Dendritic cell treated with granulocyte-macrophage colony-stimulating factor and Interleukin-4, amounts not matched to agents 40 ng/mL and 50 ng/mL, for 4 days (primary cell): Measurements from ENCODE around the gene PARP15.
"Not testable (repeated sequence)": the region's sequence is repeated elsewhere in the genome, so short reads cannot be mapped to it uniquely, and the experiment has no call there.

Experiments used
- H3K27ac Mint-ChIP-seq: one replicate; pipeline ENCODE4 v1.8.0; 2022; ENCODE audit warnings: mild to moderate bottlenecking, mixed read lengths
- H3K27me3 Mint-ChIP-seq: one replicate; pipeline ENCODE4 v1.8.0; 2022; ENCODE audit warnings: mild to moderate bottlenecking, mixed read lengths
- H3K36me3 Mint-ChIP-seq: one replicate; pipeline ENCODE4 v1.8.0; 2022; ENCODE audit warnings: low read depth, mixed read lengths
- H3K4me1 Mint-ChIP-seq: one replicate; pipeline ENCODE4 v1.8.0; 2022; ENCODE audit warnings: low read depth, mixed read lengths
- H3K4me3 Mint-ChIP-seq: one replicate; pipeline ENCODE4 v1.8.0; 2022; ENCODE audit warnings: mild to moderate bottlenecking, moderate library complexity, mixed read lengths
- H3K9me3 Mint-ChIP-seq: one replicate; pipeline ENCODE4 v1.8.0; 2022; ENCODE audit warnings: mixed read lengths
- intact Hi-C: fragments of 100-400 bp; cut with micrococcal nuclease; formaldehyde crosslinking; loops from one replicate; pipeline ENCODE4 v1.15.0; 2022

PARP15 gene

DNA sequence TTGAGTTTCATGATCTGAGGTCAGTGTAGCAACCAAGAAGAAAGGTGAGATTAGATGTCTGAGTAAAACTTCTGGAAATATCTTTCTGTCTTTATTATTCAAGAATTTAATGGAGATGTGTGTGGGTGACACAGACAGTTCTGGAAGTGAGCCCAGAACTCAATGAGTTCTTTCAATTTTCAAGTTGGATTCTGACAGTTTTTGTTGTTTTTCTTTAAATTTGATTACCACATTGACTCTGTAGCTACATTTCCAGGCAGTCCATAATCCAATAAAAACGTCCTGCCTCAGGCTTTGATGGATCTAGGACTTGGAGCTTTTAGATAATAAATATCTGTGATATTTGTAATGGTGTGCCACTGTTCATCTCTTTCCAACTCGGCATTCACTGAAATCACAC lies 99.3 kb downstream of the PARP15 start:
- Mint-ChIP-seq H3K36me3 (peaks cover 15% of the 10 kb centered on the region), H3K27me3 (no peaks in the 10 kb centered on the region), H3K27ac (no peak overlapping the region), H3K9me3 (peaks cover 10% of the 10 kb centered on the region), H3K4me1 (peaks cover 33% of the 10 kb centered on the region), H3K4me3 (no peak overlapping the region)
- intact Hi-C loops = loop anchor here (10.0 kb wide), 1 partner anchor 292 kb away; the partner anchor contains the start of genes FAM162A and MIX23

GRCh38 chr3:122677216-122677615 lies 99.8 kb downstream of the PARP15 start:
- intact Hi-C loops = loop anchor here (10.0 kb wide), 1 partner anchor 292 kb away; the partner anchor contains the start of genes FAM162A and MIX23
- Mint-ChIP-seq H3K36me3 (peaks cover 16% of the 10 kb centered on the region), H3K4me1 (peaks cover 38% of the 10 kb centered on the region), H3K9me3 (peaks cover 10% of the 10 kb centered on the region), H3K27me3 (no peaks in the 10 kb centered on the region), H3K27ac (no peak overlapping the region), H3K4me3 (no peak overlapping the region)

DNA sequence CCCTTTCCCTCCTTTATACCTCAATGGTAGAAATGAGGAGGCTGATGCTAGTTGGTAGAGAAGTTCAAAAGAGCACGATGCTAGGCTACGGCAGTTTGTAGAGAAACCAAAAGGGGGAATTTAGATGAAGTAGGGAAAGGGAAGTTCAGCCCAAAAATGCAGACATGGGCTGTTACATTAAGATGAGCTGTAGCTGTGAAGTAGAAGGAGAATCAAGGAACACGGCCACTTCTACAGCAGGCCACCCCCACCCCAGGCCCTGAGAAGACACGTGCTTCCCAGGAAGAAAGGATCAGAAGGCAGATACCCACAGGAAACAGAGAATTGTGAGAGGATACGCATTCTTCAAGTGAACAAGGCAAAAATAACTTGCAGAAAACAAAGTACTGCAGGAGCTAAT lies 101.1 kb downstream of the PARP15 start:
- H3K27ac Mint-ChIP-seq = peak overlapping the region; percentile 94
- intact Hi-C loops = loop anchor here (10.0 kb wide), 1 partner anchor 294 kb away; the partner anchor contains the start of genes FAM162A and MIX23
- peaks cover 16% of the 10 kb centered on the region for H3K36me3 Mint-ChIP-seq
- no peaks in the 10 kb centered on the region for H3K27me3 Mint-ChIP-seq
- H3K4me3 Mint-ChIP-seq = peak overlapping the region; percentile 37
- H3K4me1 Mint-ChIP-seq = peaks cover 51% of the 10 kb centered on the region
- peaks cover 10% of the 10 kb centered on the region for H3K9me3 Mint-ChIP-seq

GRCh38 chr3:122679085-122679881 lies 101.8 kb downstream of the PARP15 start:
- H3K4me3 Mint-ChIP-seq = peak overlapping the region; percentile 94

DNA sequence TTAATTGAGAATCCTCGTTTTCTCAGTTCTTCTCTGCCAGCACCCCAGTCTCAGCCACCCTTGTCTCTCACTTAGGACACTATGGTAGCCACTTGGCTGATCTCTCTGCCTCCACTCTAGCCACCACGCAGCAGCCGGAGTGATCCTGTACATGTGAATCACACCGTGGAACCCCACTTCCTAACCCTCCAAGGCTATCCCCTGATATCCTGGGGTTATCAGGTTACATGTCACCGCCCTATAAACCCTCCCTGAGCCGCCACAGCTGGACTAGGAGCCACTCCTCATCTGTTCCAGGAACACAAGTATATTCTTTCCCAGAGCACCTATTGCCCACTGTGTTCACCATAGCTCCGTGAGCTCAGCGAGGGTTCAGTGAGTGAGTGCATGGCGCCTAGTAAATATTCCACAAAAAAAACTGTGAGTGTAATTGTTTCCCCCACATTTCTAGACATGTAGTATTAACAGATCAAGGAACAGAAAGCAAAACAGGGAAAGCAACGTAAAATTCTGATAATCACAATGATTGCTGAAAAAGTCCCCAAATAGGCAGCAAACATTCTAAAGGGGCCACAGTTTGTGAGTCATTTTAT lies 102.5 kb downstream of the PARP15 start:
- Mint-ChIP-seq H3K4me3 (peak overlapping the region; percentile 94), H3K27ac (peak overlapping the region; percentile 94), H3K27me3 (no peaks in the 10 kb centered on the region), H3K4me1 (peaks cover 60% of the 10 kb centered on the region), H3K36me3 (peaks cover 28% of the 10 kb centered on the region), H3K9me3 (no peaks in the 10 kb centered on the region)
- intact Hi-C loops = loop anchor here (1.0 to 10.0 kb wide), 5 partner anchors 115 to 295 kb away; partner anchors contain the start of genes DTX3L, FAM162A, HSPBAP1 and KPNA1

More at GRCh38 chr3:122679085-122679881, 101.8 kb downstream of the PARP15 start:
- H3K27me3 Mint-ChIP-seq = no peaks in the 10 kb centered on the region
- peak overlapping the region; percentile 94 for H3K27ac Mint-ChIP-seq
- intact Hi-C loops = loop anchor here (1.0 to 10.0 kb wide), 2 partner anchors 119 to 294 kb away; partner anchors contain the start of genes FAM162A and MIX23
- H3K36me3 Mint-ChIP-seq = peaks cover 21% of the 10 kb centered on the region
- H3K9me3 Mint-ChIP-seq = peaks cover 6% of the 10 kb centered on the region
- peaks cover 57% of the 10 kb centered on the region for H3K4me1 Mint-ChIP-seq

DNA sequence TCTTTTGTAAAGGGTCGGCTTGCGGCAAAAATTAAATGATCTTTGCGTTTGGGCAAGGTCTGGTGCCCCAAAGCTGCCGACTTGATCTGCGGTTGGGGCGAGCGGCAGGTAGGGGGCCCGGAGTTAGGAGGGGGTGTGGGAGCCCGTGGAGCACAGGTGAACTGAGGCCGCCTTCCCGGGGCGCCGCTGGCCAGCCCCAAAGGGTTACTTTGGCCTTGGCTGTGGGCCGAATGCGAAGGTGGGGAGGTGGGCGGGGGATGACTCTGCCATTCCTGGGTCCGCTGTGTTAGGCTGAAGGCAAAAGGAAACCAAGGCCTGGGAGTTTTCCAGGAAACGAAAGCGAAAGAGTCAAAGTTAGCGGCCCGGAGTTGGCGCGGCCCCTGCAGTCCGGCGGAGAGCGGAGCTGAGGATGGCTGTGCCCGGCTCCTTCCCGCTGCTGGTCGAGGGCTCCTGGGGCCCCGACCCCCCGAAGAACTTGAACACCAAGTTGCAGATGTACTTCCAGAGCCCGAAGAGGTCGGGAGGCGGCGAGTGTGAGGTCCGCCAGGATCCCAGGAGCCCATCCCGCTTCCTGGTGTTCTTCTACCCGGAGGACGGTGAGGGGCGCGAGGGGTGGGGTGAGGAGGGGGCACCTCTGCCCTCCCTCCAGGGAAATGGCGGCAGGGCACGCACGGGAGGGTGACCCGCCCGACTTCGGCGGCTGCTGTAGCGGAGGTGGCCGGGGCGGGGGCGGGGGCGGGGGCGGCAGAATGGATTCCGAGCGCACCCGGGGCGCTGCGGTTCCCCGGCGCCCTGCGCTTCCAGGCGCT lies 103.2 kb downstream of the PARP15 start, which contains the start of gene PARP14:
Gene PARP14, plus strand, starts transcription at position 365 of the 809 bp plus-strand sequence. Its CDS starts 45 bp downstream, at position 410.
- no peaks in the 10 kb centered on the region for H3K27me3 Mint-ChIP-seq
- peaks cover 66% of the 10 kb centered on the region for H3K4me1 Mint-ChIP-seq
- peak within 1 kb of the TSS; percentile 94 for H3K4me3 Mint-ChIP-seq
- H3K9me3 Mint-ChIP-seq = no peaks in the 10 kb centered on the region
- peak within 1 kb of the TSS; percentile 94 for H3K27ac Mint-ChIP-seq
- intact Hi-C loops = loop anchor here (1.0 to 10.0 kb wide), 3 partner anchors 114 to 168 kb away; partner anchors contain the start of genes DTX3L, HSPBAP1, KPNA1 and PARP9
- peaks cover 35% of the 10 kb centered on the region for H3K36me3 Mint-ChIP-seq

DNA sequence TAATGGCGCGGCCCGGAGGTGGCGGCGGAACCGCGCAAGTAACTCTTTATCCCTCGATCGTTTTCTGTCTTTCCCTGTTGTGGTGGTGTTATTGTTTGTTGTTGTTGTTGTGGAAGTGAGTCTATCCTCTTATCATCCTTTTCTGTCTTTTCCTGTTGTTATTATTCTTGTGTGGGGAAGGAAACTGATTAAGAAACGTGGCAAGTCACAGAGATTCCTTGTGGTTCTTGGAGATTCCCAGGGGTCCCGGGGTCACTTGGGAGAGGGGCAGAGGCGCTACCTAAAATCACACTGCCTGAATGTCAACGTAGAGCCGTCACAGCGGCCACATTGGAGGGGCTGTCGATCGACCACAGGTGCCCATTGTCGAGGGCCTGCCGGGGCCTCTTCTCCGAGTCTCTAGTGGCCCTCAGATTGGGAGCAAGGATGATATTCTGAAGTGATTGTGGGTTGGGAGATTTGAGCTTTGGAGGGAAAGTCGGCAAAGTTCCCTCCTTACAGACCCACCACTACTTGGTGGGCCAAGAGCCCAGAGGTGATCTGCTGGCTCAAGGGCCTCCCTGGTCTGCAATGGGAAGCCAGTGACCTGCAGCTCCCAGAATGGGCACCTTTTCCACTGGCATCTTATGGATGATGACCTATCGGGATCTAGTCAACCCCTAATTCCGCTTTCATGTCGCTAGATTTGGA lies 104.0 kb downstream of the PARP15 start:
- H3K27ac Mint-ChIP-seq = peak overlapping the region; percentile 94
- H3K36me3 Mint-ChIP-seq = peaks cover 37% of the 10 kb centered on the region
- peak overlapping the region; percentile 94 for H3K4me3 Mint-ChIP-seq
- H3K9me3 Mint-ChIP-seq = no peaks in the 10 kb centered on the region
- no peaks in the 10 kb centered on the region for H3K27me3 Mint-ChIP-seq
- H3K4me1 Mint-ChIP-seq = peaks cover 66% of the 10 kb centered on the region
- intact Hi-C loops = loop anchor here (5.0 to 10.0 kb wide), 2 partner anchors 113 to 169 kb away; partner anchors contain the start of genes HSPBAP1, KPNA1 and SLC49A4

DNA sequence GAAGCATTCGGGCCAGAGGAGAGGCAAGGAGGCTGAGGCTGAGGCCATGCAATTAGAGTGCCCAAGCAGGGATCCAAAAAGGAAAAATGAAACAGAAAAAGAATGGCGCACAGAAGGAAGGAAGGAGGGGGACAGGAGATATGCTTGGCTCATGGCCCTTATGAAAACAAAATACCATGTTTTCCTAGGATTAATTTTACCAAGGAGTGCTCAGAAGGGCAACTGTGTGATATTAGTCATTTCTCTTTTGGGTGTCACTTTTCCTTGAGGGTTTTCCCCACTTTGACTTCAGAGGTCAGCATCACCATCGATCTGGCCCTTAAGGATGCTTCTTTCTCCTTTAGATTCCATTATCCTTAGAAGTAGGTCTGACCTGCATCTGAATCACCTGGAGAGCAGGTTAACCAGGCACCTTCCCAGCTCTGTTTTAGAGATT lies 104.5 kb downstream of the PARP15 start:
- Mint-ChIP-seq H3K4me3 (peak overlapping the region; percentile 94), H3K27me3 (no peaks in the 10 kb centered on the region), H3K27ac (peak overlapping the region; percentile 94), H3K9me3 (no peaks in the 10 kb centered on the region), H3K4me1 (peaks cover 66% of the 10 kb centered on the region), H3K36me3 (peaks cover 37% of the 10 kb centered on the region)
- intact Hi-C loops = loop anchor here (5.0 to 10.0 kb wide), 2 partner anchors 113 to 170 kb away; partner anchors contain the start of genes HSPBAP1, KPNA1 and SLC49A4

GRCh38 chr3:122682778-122683411 lies 105.4 kb downstream of the PARP15 start:
- H3K9me3 Mint-ChIP-seq, H3K27me3 Mint-ChIP-seq: not testable (repeated sequence)
- Mint-ChIP-seq H3K4me1 (peaks cover 65% of the 10 kb centered on the region), H3K36me3 (peaks cover 37% of the 10 kb centered on the region), H3K27ac (peak overlapping the region; percentile 94), H3K4me3 (peak overlapping the region; percentile 94)
- intact Hi-C loops = loop anchor here (5.0 to 10.0 kb wide), 2 partner anchors 112 to 171 kb away; partner anchors contain the start of genes HSPBAP1, KPNA1 and SLC49A4

DNA sequence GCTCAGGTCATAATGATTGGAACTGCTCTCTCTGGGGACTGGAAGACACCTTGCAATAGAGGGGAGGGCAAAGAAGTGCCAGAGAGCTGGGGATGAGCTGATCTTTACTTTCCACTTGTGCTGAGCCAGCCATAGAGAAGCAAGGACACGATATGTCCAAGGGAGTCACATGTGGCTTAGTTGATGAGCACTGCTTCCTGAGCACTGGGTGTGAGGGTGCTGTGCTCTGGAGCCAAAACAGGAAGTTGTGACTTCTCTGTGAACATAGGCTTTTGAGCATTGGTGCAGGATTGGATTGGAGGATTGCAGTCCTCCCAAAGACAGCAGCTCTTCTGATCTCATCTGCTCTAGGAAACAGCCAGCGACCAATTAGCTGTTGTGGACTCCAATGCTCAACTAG lies 109.8 kb downstream of the PARP15 start:
- intact Hi-C loops = loop anchor here (10.0 kb wide), 1 partner anchor 108 kb away; the partner anchor contains the start of genes HSPBAP1 and SLC49A4
- Mint-ChIP-seq H3K4me1 (peaks cover 27% of the 10 kb centered on the region), H3K4me3 (no peak overlapping the region), H3K9me3 (no peaks in the 10 kb centered on the region), H3K36me3 (peaks cover 26% of the 10 kb centered on the region), H3K27me3 (no peaks in the 10 kb centered on the region), H3K27ac (peak overlapping the region; percentile 79)
